ENCODE measurements around the gene PRR7. TPM values are rescaled to one million over a fixed set of nuclear protein-coding genes. Genes with fewer than 3 reads are reported as not detected.

Gene PRR7
- total RNA-seq, 2 donors from 2014 or later, result 32.0 to 40.1 TPM

DNA sequence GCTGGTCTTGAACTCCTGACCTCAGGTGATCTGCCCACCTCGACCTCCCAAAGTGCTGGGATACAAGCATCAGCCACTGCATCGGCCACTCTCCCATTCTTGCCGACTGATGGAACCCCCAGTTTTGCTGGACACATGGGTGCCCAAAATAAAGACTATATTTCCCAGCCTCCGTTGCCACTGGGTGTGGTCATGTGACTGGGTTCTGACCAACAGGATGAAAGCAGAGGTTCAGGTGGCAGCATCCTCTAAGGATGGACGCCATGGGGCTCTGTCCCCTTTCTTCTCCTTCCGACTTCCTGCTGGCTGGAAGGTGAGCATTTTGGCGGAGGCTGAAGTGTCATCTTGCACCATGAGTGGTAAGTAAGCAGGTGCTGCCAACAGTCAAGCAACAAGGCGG lies 40.5 kb downstream of the PRR7 start:
- no peaks in the 10 kb centered on the region for H3K27me3 Mint-ChIP-seq
- no peak for ATAC-seq
- H3K4me3 Mint-ChIP-seq, result no peak overlapping the region
- no peak overlapping the region for H3K27ac Mint-ChIP-seq
- DNase-seq, result no peak
- peaks cover 4% of the 10 kb centered on the region for H3K4me1 Mint-ChIP-seq
- H3K9me3 ChIP-seq (ENCODE audit: control insufficient read depth, low read length, poor library complexity, severe bottlenecking), result no peaks in the 10 kb centered on the region
- no peaks in the 10 kb centered on the region for H3K36me3 Mint-ChIP-seq (ENCODE audit: low read depth)

DNA sequence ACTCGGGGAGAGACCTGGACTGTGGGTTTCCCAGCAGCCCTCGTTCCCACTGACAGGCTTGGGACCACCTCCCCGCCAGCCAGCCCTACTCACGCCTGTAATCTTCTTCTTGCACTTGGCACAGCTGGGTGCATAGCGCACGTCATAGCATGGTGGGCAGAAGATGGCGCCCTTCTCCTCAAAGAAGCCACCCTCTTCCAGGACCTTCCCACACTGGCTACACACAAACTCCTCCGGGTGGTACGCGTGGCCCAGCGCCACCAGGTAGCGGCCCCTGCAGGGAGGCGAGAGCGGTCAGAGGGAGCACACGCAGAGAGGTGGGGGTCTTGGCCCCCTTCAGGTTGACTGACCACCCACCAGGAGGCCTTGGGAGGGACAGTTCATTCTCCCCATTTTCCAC lies 41.4 kb downstream of the PRR7 start:
- ATAC-seq, result no peak
- Mint-ChIP-seq H3K36me3 (ENCODE audit: low read depth) (peaks cover 2% of the 10 kb centered on the region), H3K27me3 (no peaks in the 10 kb centered on the region), H3K27ac (no peak overlapping the region), H3K4me1 (peaks cover 9% of the 10 kb centered on the region), H3K4me3 (no peak overlapping the region)
- no peak for DNase-seq
- no peaks in the 10 kb centered on the region for H3K9me3 ChIP-seq (ENCODE audit: control insufficient read depth, low read length, poor library complexity, severe bottlenecking)

DNA sequence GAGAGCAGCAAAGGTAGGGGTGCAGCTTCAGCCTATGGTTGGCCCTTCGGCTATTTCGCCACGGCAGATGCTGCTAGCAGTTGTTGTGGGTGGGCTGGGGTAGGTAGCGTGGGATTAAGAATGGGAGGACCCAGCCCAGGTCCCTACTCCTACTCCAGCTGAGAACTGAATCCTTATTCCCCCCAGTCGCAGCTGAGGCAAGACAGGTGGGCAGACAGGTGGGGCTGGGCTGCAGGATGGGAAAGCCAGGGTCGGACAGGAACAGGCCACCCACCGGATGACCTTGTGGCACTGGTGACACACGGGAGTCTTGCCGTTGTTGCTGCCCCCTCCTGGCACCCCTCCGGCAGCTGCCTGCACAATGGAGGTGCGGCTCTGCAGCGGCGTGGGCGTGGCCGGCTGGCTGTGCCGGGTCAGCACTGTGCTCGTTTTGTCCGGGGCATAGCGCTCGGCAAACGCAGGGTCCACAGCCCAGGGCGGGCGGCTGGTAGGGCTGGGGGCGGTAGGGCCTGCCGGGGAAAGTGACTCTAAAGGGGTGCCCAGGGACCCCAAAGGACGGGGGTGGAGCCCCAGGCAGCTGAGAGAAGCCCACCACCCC lies 42.6 kb downstream of the PRR7 start:
- ATAC-seq, result no peak
- DNase-seq, result no peak
- Mint-ChIP-seq H3K4me3 (no peak overlapping the region), H3K27ac (no peak overlapping the region), H3K4me1 (peaks cover 10% of the 10 kb centered on the region), H3K27me3 (no peaks in the 10 kb centered on the region), H3K36me3 (ENCODE audit: low read depth) (peaks cover 2% of the 10 kb centered on the region)
- no peaks in the 10 kb centered on the region for H3K9me3 ChIP-seq (ENCODE audit: control insufficient read depth, low read length, poor library complexity, severe bottlenecking)

DNA sequence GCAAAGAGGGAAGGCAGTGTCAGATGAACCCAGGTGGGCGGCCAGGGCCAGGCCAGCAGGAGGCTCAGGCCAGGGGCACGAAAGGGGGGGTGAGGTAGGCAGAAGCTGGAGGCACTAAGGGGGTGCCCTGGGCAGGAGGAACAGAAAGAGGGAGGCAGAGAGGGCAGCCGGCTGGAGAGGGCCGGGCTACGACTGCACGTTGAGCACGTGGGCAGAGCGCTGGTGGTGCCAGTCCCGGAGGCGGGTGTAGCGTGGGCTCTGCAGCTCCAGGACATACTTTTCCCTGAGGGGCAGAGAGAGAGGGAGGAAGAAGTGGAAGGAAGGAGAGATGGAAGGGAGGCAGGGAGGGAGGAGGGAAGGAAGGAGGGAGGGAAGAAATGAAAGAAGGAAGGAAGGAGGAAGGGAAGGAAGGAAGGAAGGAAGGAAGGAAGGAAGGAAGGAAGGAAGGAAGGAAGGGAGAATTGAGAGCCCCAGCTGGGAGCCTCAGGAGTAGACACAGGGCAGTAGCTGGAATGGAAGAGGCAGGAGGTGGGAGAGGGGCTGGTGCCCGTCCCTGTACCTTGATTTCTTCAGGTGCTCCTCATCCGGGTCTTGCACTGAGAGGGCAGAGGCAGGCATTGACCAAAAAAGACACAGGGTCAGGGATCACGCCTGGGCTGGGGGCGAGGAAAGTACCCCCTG lies 43.8 kb downstream of the PRR7 start:
- Mint-ChIP-seq H3K4me3 (no peak overlapping the region), H3K27ac (no peak overlapping the region), H3K4me1 (peaks cover 6% of the 10 kb centered on the region), H3K27me3 (no peaks in the 10 kb centered on the region), H3K36me3 (ENCODE audit: low read depth) (peaks cover 2% of the 10 kb centered on the region)
- ATAC-seq (no peak), DNase-seq (no peak)
- H3K9me3 ChIP-seq (ENCODE audit: control insufficient read depth, low read length, poor library complexity, severe bottlenecking), result no peaks in the 10 kb centered on the region

DNA sequence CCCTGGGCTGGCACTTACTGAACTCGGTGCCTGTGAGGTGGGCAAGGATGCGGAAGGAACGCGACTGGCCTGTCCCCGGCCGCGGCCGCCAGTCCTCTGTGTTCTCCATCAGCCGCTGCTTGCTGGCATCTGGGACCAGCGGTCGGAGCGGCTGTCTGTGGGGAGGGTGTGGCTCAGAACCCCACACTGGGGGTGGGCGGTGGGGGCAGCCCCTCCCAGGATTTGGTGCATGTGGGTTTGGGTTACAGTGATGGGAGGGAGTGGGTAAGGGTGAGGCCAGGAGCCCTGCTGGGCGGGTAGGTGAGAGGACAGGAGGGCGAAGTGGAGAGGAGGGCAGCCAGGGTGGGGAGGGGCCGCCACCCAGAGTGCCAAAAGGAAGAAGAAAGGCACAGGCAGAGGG lies 44.4 kb downstream of the PRR7 start:
- DNase-seq, result no peak
- Mint-ChIP-seq H3K36me3 (ENCODE audit: low read depth) (peaks cover 2% of the 10 kb centered on the region), H3K4me1 (peaks cover 6% of the 10 kb centered on the region), H3K27me3 (no peaks in the 10 kb centered on the region), H3K4me3 (no peak overlapping the region), H3K27ac (no peak overlapping the region)
- ATAC-seq, result no peak
- no peaks in the 10 kb centered on the region for H3K9me3 ChIP-seq (ENCODE audit: control insufficient read depth, low read length, poor library complexity, severe bottlenecking)

DNA sequence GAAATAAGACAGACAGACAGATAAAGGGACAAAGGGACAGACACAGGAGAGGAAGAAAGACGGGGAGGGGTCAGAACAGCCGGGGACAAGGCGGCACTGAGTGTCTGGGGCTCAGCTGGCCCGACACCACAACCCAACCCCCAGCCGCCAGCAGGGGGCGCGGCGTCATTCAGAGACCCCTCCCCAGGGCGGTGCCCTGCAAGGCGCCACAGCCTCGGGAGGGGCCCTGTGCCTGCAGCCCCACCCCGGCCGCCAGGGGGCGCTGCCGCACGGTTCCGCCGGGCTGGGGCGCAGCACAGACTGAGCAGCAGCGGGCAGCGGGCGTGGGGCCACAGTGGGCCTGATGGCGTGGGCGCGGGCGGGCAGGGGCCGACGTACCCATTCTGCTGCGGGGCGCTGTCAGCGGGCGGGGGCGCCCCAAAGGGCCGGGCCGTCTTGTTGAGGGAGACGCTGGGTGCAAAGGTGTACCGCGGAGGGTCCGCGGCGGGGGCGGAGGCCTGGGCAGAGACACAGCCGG lies 44.9 kb downstream of the PRR7 start:
- peaks cover 2% of the 10 kb centered on the region for H3K36me3 Mint-ChIP-seq (ENCODE audit: low read depth)
- peak; percentile 46 for ATAC-seq
- no peak overlapping the region for H3K27ac Mint-ChIP-seq
- peak in 1 of 3 donors; percentile 25 for DNase-seq
- no peaks in the 10 kb centered on the region for H3K9me3 ChIP-seq (ENCODE audit: control insufficient read depth, low read length, poor library complexity, severe bottlenecking)
- no peak overlapping the region for H3K4me3 Mint-ChIP-seq
- no peaks in the 10 kb centered on the region for H3K27me3 Mint-ChIP-seq
- H3K4me1 Mint-ChIP-seq, result peaks cover 8% of the 10 kb centered on the region

DNA sequence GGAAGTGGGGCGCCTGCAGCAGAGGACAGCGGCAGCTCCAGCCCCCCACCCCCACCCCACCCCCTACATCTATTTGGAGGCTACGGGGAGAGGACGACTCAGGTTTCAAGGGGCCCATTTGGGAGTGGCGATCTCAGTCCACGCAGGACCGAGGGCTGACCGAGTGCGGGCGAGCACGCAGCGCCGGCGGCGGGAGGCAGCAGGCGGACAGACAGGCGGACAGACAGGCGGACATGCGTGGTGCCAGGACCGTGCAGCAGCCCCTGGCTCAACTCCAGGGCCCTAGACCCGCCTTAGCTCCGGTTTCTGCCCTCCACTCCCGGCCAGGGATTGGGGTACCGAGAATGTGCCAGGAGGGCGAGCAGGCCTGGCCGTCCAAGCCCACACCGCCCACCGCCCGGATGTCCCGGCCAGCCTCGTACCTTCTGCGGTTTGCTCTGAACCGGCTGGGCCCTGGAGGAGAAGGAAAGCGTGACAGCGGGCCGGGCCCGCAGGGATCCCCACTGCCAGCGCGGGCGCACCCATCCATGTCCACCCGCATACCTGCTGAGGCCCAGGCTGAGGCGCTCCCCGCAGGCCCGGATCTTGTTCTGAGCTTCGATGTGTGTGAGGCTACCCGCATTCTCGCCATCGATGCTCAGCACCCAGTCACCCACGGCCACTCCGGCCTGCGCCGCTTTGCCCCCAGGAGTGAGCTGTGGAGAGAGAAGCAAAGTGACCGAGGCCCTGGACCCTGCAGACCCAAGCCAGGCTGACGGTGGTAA lies 45.6 kb downstream of the PRR7 start:
- peak overlapping the region; percentile 56 for H3K4me3 Mint-ChIP-seq
- DNase-seq (no peak), ATAC-seq (no peak)
- H3K4me1 Mint-ChIP-seq, result peaks cover 8% of the 10 kb centered on the region
- no peak overlapping the region for H3K27ac Mint-ChIP-seq
- H3K36me3 Mint-ChIP-seq (ENCODE audit: low read depth), result peaks cover 2% of the 10 kb centered on the region
- no peaks in the 10 kb centered on the region for H3K27me3 Mint-ChIP-seq
- no peaks in the 10 kb centered on the region for H3K9me3 ChIP-seq (ENCODE audit: control insufficient read depth, low read length, poor library complexity, severe bottlenecking)

DNA sequence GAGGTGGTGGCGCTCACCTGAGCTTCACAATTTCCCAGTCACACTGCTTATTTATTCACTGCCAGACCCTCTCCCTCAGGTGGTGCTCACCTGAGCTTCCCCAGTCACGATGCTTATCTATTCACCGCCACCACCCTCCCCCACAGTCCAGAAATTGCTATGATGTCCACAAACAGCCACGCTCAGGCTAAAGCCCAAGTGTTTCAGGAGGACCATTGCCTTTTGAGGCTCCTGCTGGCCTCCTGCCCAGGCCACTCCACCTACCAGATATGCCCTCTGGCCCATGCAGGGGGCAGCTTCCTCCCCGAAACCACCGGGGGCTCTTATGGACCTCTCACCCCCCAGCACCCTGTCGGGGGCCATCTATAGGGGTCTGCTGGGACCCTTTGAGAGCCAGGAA lies 46.2 kb downstream of the PRR7 start:
- Mint-ChIP-seq H3K27me3 (no peaks in the 10 kb centered on the region), H3K36me3 (ENCODE audit: low read depth) (peaks cover 2% of the 10 kb centered on the region), H3K4me1 (peaks cover 10% of the 10 kb centered on the region), H3K27ac (no peak overlapping the region), H3K4me3 (peak overlapping the region; percentile 56)
- ATAC-seq (no peak), DNase-seq (no peak)
- H3K9me3 ChIP-seq (ENCODE audit: control insufficient read depth, low read length, poor library complexity, severe bottlenecking), result no peaks in the 10 kb centered on the region

DNA sequence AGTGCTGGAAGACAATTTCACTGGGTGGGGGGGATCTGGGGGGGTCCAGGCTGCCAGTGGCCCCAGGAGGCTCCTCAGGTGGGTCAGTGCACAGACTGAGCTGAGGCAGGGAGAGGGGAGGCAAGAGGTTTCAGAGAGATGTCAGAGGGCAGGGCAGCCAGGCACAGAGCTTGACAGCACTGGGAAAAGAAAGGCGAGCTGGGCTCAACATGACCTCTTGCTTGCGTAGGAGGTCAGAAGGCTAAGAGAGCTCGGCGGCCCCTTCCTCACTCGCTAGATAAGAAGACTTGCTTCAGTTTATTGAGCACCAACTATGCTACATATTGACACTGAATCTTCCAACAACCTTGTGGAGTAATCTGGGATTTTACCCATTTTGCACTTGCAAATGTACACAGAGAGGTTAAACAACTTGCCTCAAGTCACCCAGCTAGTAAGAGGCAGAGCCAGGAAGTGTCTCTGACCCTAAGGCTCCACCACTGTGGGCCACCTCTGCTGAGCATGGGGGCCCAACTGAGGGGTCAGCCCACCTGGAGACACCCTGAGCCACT lies 47.3 kb downstream of the PRR7 start:
- Mint-ChIP-seq H3K4me1 (peaks cover 17% of the 10 kb centered on the region), H3K36me3 (ENCODE audit: low read depth) (peaks cover 4% of the 10 kb centered on the region), H3K27me3 (no peaks in the 10 kb centered on the region), H3K4me3 (no peak overlapping the region), H3K27ac (no peak overlapping the region)
- no peak for DNase-seq
- no peaks in the 10 kb centered on the region for H3K9me3 ChIP-seq (ENCODE audit: control insufficient read depth, low read length, poor library complexity, severe bottlenecking)
- no peak for ATAC-seq

DNA sequence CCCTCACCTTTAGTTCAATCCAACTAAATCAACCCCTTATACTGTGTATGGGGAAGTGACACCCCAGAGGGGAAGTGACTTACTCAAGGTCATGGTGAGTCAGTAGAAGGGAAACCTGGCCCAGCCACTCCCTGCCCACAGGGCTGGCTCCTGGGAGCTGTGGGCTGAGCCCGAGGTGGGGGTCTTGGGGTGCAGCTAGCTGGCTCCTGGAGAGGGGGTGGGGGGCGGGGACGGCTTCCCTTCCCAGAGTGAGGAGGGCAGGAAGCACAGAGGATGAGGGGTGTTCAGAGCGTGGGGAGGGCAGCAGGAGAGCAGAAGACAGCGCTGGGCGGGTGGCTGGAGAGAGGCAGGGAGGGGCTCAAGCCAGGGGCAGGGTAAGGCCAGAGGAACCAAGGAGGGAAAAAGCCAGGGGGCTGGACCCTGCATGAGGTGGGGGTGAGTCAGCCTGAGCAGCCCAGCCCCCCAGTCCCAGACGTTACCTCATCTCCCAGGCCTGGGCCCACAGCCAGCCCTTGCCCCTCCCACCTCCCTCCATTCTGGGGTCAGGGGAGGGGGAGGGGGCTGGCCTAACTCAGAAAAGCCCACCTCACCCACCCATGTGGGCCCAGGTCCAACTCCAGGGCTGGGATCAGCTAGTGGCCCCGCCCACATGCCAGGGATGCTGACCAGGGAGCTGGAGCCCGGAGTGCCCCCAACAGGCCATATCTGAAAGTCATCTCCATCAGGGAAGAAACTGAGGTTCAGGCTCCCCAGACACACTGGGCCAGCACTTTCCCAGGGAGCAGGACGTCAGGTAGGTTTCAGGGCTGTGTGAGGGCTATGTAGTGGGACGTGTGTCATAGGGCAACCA lies 48.0 kb downstream of the PRR7 start:
- ATAC-seq, result no peak
- H3K27ac Mint-ChIP-seq, result no peak overlapping the region

DNA sequence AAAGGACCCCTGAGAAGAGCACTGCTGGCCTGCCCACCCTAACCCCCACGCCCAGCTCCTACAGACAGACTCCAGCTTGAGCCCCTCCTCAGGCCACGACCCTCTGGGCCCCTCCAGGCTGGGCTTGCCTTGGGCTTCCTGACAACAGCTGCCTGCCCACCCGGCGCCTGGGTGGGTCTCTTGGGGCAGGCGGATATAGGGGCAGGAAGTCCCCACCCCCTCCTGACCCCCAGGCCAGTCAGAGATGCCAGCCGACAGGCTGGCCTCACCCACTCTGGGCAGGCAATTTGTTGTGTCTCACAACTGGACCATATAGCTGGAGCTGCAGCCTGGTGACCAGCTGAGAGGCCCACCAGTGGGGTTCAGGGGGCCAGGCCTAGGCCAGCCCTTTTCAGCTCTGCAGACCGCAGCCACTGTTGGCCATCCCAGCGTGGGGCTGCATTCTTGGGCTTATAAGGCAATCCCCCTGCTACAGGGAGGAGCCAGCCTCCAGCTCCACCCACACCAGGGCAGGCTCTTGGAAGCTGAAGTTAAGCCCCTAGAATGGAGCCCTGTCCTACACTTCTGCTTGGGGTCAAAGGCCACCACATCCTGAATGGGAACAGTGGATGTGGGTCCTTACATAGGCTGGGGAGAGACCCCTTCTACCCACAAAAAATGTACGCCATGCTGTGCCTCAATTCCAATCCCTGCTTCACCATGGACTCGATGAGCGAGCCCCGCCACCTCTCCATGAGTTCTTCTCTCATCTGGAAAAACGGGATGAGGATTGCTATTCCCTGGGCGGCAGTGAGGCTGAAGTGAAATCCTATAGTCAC lies 48.8 kb downstream of the PRR7 start:
- no peak overlapping the region for H3K27ac Mint-ChIP-seq
- DNase-seq, result no peak

More for the DNA sequence above, 48.0 kb downstream of the PRR7 start:
- H3K4me3 Mint-ChIP-seq, result no peak overlapping the region
- H3K27me3 Mint-ChIP-seq, result no peaks in the 10 kb centered on the region
- H3K4me1 Mint-ChIP-seq, result peaks cover 17% of the 10 kb centered on the region
- DNase-seq, result no peak
- H3K36me3 Mint-ChIP-seq (ENCODE audit: low read depth), result peaks cover 4% of the 10 kb centered on the region
- no peaks in the 10 kb centered on the region for H3K9me3 ChIP-seq (ENCODE audit: control insufficient read depth, low read length, poor library complexity, severe bottlenecking)

DNA sequence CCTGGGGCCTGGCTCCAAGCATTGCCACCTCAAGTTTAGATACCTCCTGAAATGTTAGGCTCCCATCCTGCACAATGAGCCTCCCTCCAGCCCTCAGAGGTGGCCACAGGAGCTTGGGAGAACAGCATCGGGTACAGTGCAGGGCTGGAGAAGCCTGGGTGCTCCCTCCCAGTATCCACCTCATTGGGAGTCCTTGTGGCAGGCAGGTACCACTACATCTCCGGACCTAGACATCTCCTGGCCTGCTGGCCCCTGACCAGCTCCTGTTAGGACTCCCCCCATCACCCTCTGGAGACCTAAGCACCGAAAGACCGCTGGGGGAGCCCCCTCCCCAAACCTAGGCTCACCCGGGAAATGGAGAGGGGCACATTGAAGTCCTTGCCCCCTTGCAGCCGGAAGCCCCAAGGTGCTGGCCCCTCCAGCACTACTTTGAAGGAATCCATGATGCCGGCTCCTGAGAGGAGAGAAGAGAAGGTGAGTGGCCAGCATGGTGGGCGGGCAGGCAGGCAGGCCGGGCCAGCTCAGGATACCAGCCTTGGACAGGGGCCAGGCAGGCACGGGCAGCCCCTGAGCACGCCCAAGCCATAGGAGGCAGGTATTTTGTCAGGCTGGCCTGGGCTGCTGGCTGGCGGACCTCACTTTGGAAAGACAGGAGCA lies 49.6 kb downstream of the PRR7 start:
- H3K4me1 Mint-ChIP-seq, result peaks cover 22% of the 10 kb centered on the region

More for the DNA sequence above, 48.8 kb downstream of the PRR7 start:
- no peaks in the 10 kb centered on the region for H3K27me3 Mint-ChIP-seq
- H3K9me3 ChIP-seq (ENCODE audit: control insufficient read depth, low read length, poor library complexity, severe bottlenecking), result no peaks in the 10 kb centered on the region
- no peak for ATAC-seq
- peaks cover 4% of the 10 kb centered on the region for H3K36me3 Mint-ChIP-seq (ENCODE audit: low read depth)
- H3K4me3 Mint-ChIP-seq, result no peak overlapping the region
- H3K4me1 Mint-ChIP-seq, result peaks cover 17% of the 10 kb centered on the region

More for the DNA sequence above, 49.6 kb downstream of the PRR7 start:
- no peaks in the 10 kb centered on the region for H3K9me3 ChIP-seq (ENCODE audit: control insufficient read depth, low read length, poor library complexity, severe bottlenecking)
- Mint-ChIP-seq H3K4me3 (peak overlapping the region; percentile 87), H3K36me3 (ENCODE audit: low read depth) (peaks cover 4% of the 10 kb centered on the region), H3K27ac (no peak overlapping the region), H3K27me3 (no peaks in the 10 kb centered on the region)
- ATAC-seq, result no peak
- no peak for DNase-seq

Measured in T-helper 17 cell (primary cell).